Upper lobe of left lung (tissue), 6 donors: Measurements from ENCODE around the gene ZC3H7A. TPM values are rescaled to one million over a fixed set of nuclear protein-coding genes. Genes with fewer than 3 reads are reported as not detected.

Experiments used
- ATAC-seq, 2 donors: fragments of 200-7000 bp; cut with Tn5 transposase; one replicate each; pipeline ENCODE4 v1.9.1; 2022; ENCODE audit warnings: mild to moderate bottlenecking in 2 of 2, moderate library complexity in 2 of 2; ENCODE audit not compliant: low FRiP score in 2 of 2
- DNase-seq, 2 donors: peaks; one replicate each; pipeline ENCODE4 v3.0.0-alpha.2; 2019 to 2020
- H3K27ac ChIP-seq, 4 donors: fragments of 200-600 bp; sonication (generic); one replicate each; pipeline ENCODE4 v1.5.1; 2016 to 2019
- H3K27me3 ChIP-seq, 4 donors: fragments of 200-600 bp; sonication (generic); one replicate each; pipeline ENCODE4 v1.5.1; 2017 to 2019
- H3K36me3 ChIP-seq, 4 donors: fragments of 200-600 bp; sonication (generic); one replicate each; pipeline ENCODE4 v1.5.1; 2016 to 2019
- H3K4me1 ChIP-seq, 4 donors: fragments of 200-600 bp; sonication (generic); one replicate each; pipeline ENCODE4 v1.5.1; 2018 to 2019
- H3K4me3 ChIP-seq, 4 donors: fragments of 200-600 bp; sonication (generic); one replicate each; pipeline ENCODE4 v1.5.1; 2017 to 2019; ENCODE audit warnings: mild to moderate bottlenecking in 2 of 4, moderate library complexity in 1 of 4
- H3K9me3 ChIP-seq, 4 donors: fragments of 200-600 bp; sonication (generic); one replicate each; pipeline ENCODE4 v1.5.1; 2018 to 2019
- EP300 ChIP-seq, 4 donors: sonication (generic); formaldehyde crosslinking; IDR thresholded peaks; one replicate each; pipeline ENCODE4 v1.5.1; 2017; ENCODE audit warnings: antibody characterized with exemption in 4 of 4, control low read depth in 2 of 4
- POLR2A ChIP-seq, 4 donors: fragments of 450-650 bp; IDR thresholded peaks; one replicate each; pipeline ENCODE4 v1.5.1; 2016 to 2017; ENCODE audit warnings: antibody characterized with exemption in 4 of 4, mild to moderate bottlenecking in 2 of 4
- POLR2AphosphoS5 ChIP-seq, 2 donors: sonication (generic); formaldehyde crosslinking; IDR thresholded peaks; one replicate each; pipeline ENCODE4 v1.5.1; 2017; ENCODE audit warnings: antibody characterized with exemption in 2 of 2
- WGBS, 2 donors: methylation state at CpG; one replicate each; pipeline ENCODE4 v1.1.5; 2017 to 2018; 5-methylcytosine and 5-hydroxymethylcytosine counted together
- small RNA-seq, 4 donors: library from RNA; depleted of rRNA; stranded (forward); fragments of <200 nt; gene quantifications; one replicate each; pipeline ENCODE3, GENCODE V24; 2016
- total RNA-seq, 6 donors: library from RNA; depleted of rRNA in 4 of 6; stranded (reverse); fragments of >200 nt in 4 of 6; gene quantifications; one replicate each; pipeline versions ENCODE4 v1.1.0 to v1.2.1, GENCODE V29; 2016 to 2021
- TF ChIP-seq, protein P1 (sequence below), 6 experiments: fragments of 450-650 bp in 4 of 6; fragments of 200-600 bp in 2 of 6; sonication (generic) in 2 of 6; IDR thresholded peaks; one replicate each; pipeline ENCODE4 v1.5.1; 2016 to 2019; ENCODE audit warnings: antibody characterized with exemption in 6 of 6
- donor health status: DM: no; HTN: no; CAD: no; lungs with moderate emphysema.
- donor health status: DM: no; HTN: yes; CAD: no; lungs with severe emphysema.

ZC3H7A gene
- total RNA-seq, 6 donors from 2014 or later: 52.7 to 142 (median 64.7) TPM

DNA sequence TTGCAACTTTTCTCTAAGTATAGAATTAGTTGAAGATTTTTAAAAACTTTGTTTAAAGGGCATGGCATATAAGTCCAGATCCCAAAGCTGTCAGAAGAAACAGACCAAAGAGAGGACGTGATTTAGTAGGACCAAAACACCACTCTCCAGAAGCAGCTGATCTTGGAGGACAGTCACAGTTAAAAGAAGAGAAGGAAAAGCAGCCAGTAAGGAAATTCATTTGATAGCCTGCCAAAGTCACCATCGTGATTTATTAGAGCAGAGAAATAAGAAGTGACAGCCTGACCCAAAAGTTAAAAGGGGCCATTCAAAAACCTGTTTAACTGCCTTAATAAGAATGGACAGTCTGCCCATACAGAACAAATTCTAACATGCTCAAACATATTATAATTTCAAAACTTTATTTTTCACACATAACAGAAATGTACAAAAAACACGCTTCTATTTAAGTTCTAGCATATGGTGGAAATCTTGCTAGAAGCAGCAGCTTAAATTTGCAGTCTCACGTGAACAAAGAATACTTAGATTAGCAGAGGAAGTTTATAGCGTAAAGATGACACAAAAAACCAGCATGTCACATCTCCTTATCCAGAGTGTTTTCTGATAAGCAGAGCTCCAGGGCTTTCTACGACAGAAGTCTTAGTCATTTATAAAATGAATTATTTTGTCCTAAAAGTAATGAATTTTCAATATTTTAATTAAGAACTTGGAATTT is 91.6 kb downstream of the ZC3H7A start:
- ATAC-seq: no peak
- H3K4me1 ChIP-seq: peaks cover 4 to 24% (median 9%) of the 10 kb centered on the region in 4 donors

More for the DNA sequence above, 91.6 kb downstream of the ZC3H7A start:
- DNase-seq: no peak
- no peaks in the 10 kb centered on the region for H3K27me3 ChIP-seq
- peaks cover 3 to 48% (median 21%) of the 10 kb centered on the region in 4 donors for H3K36me3 ChIP-seq
- H3K27ac ChIP-seq: no peak overlapping the region
- no peaks in the 10 kb centered on the region for H3K9me3 ChIP-seq
- TF ChIP-seq EP300 (IDR thresholded peaks at IDR 0.05) (no peak), POLR2AphosphoS5 (IDR thresholded peaks at IDR 0.05) (no peak), POLR2A (IDR thresholded peaks at IDR 0.05) (no peak)
- TF ChIP-seq, protein P1, sequence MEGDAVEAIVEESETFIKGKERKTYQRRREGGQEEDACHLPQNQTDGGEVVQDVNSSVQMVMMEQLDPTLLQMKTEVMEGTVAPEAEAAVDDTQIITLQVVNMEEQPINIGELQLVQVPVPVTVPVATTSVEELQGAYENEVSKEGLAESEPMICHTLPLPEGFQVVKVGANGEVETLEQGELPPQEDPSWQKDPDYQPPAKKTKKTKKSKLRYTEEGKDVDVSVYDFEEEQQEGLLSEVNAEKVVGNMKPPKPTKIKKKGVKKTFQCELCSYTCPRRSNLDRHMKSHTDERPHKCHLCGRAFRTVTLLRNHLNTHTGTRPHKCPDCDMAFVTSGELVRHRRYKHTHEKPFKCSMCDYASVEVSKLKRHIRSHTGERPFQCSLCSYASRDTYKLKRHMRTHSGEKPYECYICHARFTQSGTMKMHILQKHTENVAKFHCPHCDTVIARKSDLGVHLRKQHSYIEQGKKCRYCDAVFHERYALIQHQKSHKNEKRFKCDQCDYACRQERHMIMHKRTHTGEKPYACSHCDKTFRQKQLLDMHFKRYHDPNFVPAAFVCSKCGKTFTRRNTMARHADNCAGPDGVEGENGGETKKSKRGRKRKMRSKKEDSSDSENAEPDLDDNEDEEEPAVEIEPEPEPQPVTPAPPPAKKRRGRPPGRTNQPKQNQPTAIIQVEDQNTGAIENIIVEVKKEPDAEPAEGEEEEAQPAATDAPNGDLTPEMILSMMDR (IDR thresholded peaks at IDR 0.05): no peak
- no peak overlapping the region for H3K4me3 ChIP-seq
- 62 to 63% methylated on average over 6 of the region's 6 CpGs for WGBS, 2 donors

Small RNAs within 50 kb of the gene (small RNA-seq; reads per million reads assigned to genes)
- gene RF00017: 0 reads per million in 4 donors

Other genes with a start within 250 kb of the ZC3H7A start
- gene LITAF, start 210.3 kb downstream of the ZC3H7A start, total RNA-seq: 100 to 1,000 TPM in 4 of 6 donors, 10 to 100 TPM in 2; 65.8 to 281 (median 113) TPM
- 10 to 100 TPM; 14.7 to 29.8 (median 26.1) TPM for gene SNN, start 128.8 kb downstream of the ZC3H7A start, total RNA-seq
- gene TXNDC11, start 54.4 kb downstream of the ZC3H7A start, total RNA-seq: 100 to 1,000 TPM in 5 of 6 donors, 10 to 100 TPM in 1; 81.2 to 148 (median 117) TPM
- gene RSL1D1, start 54.3 kb upstream of the ZC3H7A start, total RNA-seq: 100 to 1,000 TPM in 4 of 6 donors, 10 to 100 TPM in 2; 77.8 to 121 (median 108) TPM
- gene GSPT1, start 118.7 kb upstream of the ZC3H7A start, total RNA-seq: 100 to 1,000 TPM in 3 of 6 donors, 10 to 100 TPM in 3; 52.4 to 117 (median 99.6) TPM
- gene NPIPB2, start 144.8 kb upstream of the ZC3H7A start, total RNA-seq: 10 to 100 TPM in 3 of 6 donors, 1 to 10 TPM in 3; 3.6 to 47.1 (median 9.0) TPM
- gene TNFRSF17, start 168.0 kb upstream of the ZC3H7A start, total RNA-seq: 1 to 10 TPM in 3 of 6 donors, not detected in 3; 1.6 to 2.9 (median 2.0) TPM
- 10 to 100 TPM; 22.6 to 95.3 (median 42.2) TPM for gene SNX29, start 179.5 kb upstream of the ZC3H7A start, total RNA-seq